Inflammatory macrophage treated with lipopolysaccharide for 1 hour (primary cell): ENCODE measurements around the gene TNFAIP8L1.

Source experiments
- DNase-seq, 2 donors: peaks; one replicate each; pipeline ENCODE4 v3.0.0-alpha.2; 2020 to 2022

TNFAIP8L1 gene

DNA sequence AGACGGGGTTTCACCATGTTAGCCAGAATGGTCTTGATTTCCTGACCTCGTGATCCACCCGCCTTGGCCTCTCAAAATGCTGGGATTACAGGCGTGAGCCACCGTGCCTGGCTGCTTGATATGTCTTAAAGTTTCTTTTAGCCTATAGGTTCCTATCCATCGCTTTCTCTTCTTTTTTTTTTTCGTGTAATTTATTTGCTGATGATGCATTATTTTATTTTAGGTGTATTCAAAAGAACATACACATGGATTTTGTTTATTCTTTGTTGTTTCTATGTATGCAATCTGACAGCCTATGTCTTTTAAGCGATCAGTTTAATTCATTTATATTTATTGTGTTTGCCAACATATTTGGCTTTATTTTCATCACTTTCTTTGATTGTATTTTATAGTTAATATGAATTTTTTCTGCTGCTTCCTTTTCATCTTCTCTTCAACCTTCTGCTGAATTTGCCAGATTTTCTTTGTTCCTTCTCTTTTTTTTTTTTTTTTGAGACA, 26.0 kb upstream of the TNFAIP8L1 start:
- no peak for DNase-seq

- no peak for DNase-seq
Observed at GRCh38 chr19:4618019-4618418, 21.3 kb upstream of the TNFAIP8L1 start.

DNA sequence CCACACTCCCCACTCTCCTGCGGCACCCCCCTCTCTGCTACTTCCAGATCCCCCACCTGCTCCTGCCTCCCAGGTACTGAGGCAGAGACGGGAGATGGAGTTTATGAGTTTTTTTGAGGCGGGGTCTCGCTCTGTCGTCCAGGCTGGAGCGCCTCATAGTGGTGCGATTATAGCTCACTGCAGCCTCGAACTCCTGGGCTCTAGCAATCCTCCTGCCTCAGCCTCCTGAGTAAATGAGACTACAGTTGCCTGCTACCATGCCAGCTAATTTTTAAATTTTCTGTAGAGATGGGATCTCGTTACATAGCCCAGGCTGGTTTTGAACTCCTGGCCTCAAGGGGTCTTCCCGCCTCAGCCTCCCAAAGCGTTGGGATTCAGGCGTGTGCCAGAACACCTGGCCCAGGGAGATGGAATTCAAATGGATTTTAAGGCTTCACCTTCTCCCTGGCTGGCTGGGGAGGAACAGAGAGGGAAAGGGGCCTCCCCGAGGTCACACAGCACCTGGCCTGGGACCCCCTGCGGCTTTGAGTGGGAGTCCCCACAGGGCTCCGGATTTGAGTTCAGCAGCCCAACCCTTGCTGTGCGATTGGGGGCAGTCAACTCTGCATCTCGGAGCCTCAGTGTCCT, 19.5 kb upstream of the TNFAIP8L1 start:
- no peak for DNase-seq

- no peak for DNase-seq
Observed at GRCh38 chr19:4620675-4621074, 18.6 kb upstream of the TNFAIP8L1 start.

GRCh38 chr19:4622695-4623421, 16.5 kb upstream of the TNFAIP8L1 start:
- no peak for DNase-seq

DNA sequence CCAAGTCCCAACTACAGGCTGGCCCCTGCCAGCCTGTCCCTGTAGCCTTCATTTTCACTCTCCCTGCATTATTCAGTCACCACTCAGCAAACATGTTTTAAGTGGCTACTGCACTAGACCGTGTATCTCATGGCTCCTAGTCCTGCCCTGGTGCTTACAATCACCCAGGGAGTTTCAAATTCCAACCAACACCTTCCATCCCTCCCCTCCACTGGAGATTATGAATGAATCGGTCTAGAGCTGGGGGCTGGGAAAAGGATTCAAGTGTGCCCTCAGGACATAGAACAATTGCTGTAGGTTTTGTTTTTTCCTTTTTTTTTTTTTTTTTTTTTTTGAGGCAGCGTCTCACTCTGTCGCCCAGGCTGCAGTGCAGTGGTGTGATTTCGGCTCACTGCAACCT, 15.0 kb upstream of the TNFAIP8L1 start:
- DNase-seq = no peak

DNA sequence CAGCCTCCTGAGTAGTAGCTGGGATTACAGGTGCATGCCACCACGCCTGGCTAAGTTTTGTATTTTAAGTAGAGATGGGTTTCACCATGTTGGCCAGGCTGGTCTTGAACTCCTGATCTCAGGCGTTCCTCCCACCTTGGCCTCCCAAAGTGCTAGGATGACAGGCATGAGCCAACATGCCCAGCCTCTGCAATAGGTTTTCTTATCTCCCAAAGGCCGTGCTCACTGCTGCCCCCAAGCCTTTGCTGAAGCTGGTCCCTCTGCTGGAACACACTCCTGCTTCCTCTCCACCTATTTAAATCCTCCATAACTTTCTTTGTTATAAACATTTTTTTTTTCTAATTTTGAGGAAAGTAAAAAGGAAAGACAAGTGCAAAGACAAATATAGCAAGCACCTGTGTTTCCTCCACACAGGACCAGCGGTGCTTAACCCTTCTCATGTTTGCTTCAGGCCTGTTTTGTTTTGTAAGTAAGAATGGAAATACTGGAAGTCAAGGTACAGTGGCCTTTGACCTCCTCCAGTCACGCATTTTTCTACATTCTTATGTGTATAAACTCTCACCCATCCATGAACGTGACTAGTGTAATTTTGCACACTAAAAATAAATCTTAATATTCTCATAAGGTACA, 14.5 kb upstream of the TNFAIP8L1 start:
- DNase-seq = no peak

DNA sequence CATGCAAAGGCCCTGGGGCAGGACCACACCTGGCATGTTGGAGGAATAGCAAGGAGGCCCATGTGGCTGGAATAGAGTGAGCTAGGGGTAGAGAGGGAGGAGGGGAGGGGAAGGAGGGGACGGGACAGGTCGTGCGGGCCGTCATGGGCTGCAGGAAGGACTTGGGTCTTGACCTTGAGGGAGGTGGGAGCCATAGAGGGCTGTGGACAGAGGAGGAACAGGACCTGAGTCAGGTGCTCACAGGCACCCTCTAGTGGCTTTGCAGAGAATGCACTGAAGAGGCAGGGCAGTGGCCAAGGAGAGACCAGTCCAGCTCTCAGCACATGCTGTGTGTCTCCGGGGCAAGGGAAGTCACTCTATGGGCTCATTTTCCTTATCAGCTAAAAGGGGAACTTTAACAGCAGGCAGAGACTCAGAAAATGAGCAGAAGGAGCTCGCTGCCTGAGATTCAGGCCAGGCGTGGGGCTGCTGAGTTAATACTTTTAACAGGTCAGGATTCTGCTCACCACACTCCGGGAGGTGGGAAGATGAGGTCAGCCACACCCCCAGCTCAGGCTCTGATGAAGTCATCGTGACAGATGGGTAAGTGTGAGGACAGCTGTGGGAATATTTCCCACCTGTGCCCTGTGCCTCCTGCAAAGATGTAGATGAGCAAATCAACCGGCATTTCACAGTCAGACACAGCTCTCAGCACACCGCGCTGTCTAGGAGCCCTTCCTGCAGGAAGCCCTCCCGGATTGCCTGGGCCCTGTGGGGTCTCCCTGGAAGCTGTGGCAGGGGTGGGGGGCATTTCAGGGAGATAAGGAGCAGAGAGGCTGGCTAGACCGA, 6.0 kb upstream of the TNFAIP8L1 start:
- peak; percentile 92 to 96 for DNase-seq

DNA sequence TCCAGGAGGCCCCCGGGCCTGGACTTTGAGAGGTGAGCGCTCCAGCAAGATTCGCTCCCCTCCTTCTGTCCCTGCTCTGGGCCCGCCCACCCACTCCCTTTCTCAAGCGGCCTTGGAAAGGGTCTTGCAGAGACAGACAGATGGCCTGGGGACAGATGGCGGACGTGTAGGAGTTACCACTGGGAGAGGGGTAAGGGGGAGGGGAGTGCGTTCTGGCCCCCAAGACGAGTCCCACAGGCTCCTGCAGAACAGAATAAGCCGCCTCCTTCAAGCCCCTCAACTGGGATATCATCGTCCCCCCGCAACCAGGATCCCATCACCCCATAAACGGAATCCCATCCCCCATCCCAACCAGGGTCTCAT, 3.6 kb upstream of the TNFAIP8L1 start:
- no peak for DNase-seq

DNA sequence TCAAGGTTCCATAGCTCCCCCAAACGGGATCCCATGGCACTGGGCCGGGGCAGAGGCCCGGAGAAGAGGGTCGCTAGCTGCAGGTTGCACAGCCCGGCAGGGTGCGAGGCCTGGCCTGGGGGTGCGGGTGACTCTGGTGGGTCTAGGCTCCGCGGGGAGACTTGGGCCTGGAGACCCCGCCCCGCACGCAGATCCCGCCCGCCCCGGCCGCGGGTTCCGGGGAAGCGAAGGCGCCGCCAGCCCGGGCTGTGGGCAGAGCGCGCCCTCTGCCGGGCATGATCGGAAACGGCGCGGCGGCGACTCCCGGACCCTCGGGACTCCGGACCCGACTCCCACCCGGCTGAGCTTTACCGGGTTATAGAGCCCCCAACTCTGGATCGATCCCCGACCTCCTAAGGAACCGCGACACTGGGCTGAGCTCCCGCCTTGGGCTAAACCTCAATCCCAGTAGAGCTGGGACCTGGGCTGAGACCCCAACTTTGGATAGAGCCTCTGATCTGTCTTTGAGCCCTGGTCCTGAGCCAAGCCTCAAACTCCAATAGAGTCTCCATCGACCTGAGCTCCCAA, 3.1 kb upstream of the TNFAIP8L1 start:
- DNase-seq = peak in 1 of 2 donors; percentile 65

DNA sequence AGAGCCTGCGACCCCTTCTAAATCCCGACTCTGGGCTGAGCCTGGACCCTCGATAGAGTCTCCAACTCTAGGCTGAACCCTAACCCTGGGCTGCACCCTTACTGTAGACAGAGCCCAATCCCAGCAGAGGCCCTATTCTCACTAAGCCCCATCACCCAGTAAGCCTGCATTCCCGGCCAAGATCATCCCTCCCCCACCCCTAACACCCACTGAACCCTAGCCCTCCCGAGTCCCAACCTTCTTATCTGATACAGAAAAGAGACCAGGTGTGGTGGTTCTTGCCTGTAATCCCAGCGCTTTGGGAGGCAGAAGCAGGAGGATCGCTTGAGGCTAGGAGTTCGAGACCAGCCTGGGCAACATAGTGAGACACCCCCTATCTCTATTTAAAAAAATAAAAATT, 2.6 kb upstream of the TNFAIP8L1 start:
- DNase-seq = no peak

DNA sequence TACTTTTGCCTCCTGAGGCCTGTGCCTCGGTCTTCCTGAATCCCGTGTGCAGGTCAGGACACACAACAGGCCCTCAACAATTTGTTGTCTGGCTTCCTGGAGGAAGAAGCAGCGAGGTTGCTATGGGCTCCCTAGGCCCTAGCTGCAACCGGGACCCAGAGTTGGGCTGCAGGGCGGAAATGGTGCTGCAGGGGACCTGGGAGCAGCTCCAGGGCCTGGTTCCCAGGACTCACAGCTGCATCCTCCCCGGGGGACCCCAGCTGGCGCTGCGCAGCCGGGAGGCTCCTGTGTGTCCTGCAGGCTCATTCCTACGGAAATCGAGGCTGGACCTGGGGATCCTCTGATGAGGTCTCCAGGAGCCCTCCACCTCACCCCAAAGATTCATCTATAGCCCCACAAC, 999 bp upstream of the TNFAIP8L1 start:
- no peak for DNase-seq

DNA sequence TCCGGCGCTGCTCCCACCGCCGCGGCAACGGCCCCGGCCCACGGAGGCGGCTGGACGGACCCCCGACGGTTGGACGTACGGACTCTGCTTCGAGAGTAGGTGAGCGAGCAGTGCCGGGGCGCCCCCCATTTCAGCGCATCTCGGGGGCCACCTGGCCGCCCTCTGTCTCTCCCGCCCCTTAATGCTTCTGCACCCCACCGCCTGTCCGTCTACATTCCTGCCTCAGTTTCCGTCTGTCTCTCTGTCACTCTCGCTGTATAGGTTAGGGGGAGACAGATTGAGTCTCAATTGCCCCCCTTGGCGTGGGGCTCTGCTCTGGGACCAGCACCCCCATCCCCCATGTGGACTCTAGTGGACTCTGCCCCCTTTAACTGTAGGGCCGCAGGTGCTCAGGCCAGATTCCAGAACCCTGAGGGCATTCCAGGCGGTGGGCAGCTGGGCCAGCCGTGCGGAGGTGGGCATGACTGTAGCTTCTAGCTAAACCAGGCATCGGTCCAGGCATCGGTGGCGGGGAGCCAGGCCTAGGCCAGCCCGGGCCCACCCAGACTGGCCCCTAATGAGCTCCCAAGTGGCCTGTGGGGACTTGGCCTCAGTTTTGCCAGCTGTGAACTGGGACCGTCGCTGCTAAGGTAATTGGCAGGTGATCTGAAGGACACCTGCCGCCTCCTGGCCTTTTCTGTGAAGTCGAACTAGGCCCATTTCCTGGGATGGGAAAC, 373 bp downstream of the TNFAIP8L1 start:
- DNase-seq = no peak

- no peak for DNase-seq
Observed at GRCh38 chr19:4640247-4641000, 1.1 kb downstream of the TNFAIP8L1 start.

DNA sequence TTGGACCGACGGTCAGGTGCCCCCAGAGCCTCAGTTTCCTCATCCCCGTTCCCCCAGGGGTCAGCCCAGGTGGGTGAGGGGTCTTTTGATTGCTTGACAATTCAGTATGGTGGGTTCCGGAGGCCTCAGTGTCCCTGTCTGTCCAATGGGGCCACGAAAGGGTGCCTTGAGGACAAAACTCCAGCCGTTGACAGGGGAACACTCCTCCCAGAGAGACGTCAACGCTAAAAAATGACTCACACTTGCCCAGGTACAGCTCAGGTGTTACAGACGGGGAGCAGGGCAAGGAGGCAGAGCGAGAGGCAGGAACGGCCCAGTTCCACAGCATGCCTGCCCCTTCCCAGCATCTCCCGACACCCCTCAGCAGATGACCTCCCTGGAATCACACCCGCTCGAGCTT, 1.8 kb downstream of the TNFAIP8L1 start:
- DNase-seq = no peak

GRCh38 chr19:4642625-4643024, 3.3 kb downstream of the TNFAIP8L1 start:
- DNase-seq = no peak

DNA sequence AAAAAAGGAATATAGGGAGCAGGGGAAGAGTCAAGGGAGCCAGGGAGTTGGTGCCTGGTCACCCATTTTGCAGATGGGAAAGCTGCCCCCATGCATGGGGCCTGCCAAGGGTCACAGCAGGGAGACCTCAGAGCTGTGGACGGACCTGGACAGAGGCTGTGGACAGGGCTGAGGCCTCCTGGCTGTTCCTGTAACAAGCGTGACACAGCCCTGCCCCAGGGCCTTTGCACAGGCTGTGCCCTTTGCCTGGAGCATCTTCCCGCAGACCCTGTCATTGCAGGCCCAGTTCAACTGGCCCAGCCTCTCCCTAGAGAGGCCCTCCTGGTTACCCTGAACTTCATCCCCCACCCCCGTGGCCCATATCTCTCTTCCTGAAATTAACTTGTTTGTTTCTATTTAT, 6.4 kb downstream of the TNFAIP8L1 start:
- DNase-seq = no peak

DNA sequence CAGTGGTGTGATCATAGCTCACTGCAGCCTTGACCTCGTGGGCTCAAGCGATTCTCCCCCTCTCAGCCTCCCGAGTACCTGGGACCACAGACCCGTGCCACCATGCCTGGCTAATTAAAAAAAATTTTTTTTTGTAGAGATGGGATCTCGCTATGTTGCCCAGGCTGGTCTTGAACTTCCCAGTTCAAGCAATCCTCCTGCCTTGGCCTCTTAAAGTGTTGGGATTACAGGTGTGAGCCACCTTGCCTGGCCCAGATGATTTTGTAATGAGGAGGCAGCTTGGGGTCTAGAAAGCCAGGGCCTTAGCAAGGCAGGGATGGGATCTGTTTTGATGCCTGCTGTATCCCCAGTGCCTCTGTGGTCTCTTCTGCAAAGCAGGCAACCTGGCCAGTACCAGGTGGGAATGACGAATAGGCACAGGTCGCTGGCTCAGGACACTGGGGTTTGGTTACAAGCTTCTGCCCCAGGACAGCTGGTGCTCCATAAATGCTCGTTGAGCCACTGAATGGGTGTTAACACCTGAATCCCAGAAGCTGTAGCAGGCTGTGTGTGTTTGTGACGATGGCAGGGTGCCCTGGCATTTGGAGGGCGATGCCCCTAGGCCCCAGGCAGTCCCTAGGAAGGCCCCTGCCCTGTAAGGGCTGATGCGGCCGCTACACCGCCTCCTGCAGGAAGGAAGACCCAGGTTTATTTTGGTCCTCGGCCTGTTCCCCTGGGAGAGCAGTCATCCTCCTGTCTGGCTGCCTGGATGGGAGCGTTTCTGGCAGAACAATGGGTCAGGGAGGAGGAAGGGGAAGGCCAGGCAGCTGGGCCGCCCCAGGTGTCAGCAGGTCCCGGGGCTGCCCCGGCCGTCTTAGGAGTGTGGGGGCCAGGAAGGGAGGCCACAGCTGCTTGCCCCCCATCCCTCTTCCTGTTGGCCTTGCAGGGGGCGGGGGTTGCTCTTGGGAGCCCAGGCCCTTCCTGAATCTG, 8.6 kb downstream of the TNFAIP8L1 start:
- no peak for DNase-seq

GRCh38 chr19:4649392-4650047, 10.2 kb downstream of the TNFAIP8L1 start:
- no peak for DNase-seq

DNA sequence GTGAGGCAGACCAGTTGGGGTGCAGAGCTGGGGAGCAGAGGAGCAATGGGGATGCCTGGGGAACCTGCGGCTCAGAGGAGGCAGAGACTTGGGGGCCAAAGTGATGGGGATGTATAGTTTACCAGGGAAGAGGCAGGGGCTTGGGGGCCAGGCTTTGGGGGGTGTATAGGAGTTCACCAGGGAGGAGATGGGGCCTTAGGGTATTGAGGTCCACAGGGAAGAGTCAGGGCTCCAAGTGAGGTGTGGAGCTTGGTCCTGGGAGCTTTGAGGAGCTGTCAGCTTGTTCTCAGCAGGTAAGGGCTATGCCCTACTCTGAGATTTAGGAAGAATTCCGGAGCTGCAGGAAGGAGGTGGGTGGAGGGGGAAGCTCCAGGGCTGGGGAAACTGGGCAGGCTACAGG, 10.8 kb downstream of the TNFAIP8L1 start:
- no peak for DNase-seq
